Activated naive CD4-positive, alpha-beta T cell treated with anti-CD3 and anti-CD28 coated beads, Interleukin-2, amount 50 U/mL, for 24 hours (primary cell): ENCODE measurements around the gene ZBTB6.
A peak's percentile ranks its signal among the peaks of the same experiment; 100 is the strongest.

Source experiments
- H3K27ac Mint-ChIP-seq: one replicate; pipeline ENCODE4 v1.8.0; 2021; ENCODE audit warnings: mild to moderate bottlenecking, mixed read lengths
- H3K27me3 Mint-ChIP-seq: one replicate; pipeline ENCODE4 v1.8.0; 2021; ENCODE audit warnings: mixed read lengths
- H3K36me3 Mint-ChIP-seq: one replicate; pipeline ENCODE4 v1.8.0; 2021; ENCODE audit warnings: mixed read lengths
- H3K4me1 Mint-ChIP-seq: one replicate; pipeline ENCODE4 v1.8.0; 2021; ENCODE audit warnings: mixed read lengths
- H3K4me3 Mint-ChIP-seq: one replicate; pipeline ENCODE4 v1.8.0; 2021; ENCODE audit warnings: mild to moderate bottlenecking, mixed read lengths
- H3K9me3 Mint-ChIP-seq: one replicate; pipeline ENCODE4 v1.8.0; 2021; ENCODE audit warnings: mixed read lengths

ZBTB6 gene, protein sequence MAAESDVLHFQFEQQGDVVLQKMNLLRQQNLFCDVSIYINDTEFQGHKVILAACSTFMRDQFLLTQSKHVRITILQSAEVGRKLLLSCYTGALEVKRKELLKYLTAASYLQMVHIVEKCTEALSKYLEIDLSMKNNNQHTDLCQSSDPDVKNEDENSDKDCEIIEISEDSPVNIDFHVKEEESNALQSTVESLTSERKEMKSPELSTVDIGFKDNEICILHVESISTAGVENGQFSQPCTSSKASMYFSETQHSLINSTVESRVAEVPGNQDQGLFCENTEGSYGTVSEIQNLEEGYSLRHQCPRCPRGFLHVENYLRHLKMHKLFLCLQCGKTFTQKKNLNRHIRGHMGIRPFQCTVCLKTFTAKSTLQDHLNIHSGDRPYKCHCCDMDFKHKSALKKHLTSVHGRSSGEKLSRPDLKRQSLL

DNA sequence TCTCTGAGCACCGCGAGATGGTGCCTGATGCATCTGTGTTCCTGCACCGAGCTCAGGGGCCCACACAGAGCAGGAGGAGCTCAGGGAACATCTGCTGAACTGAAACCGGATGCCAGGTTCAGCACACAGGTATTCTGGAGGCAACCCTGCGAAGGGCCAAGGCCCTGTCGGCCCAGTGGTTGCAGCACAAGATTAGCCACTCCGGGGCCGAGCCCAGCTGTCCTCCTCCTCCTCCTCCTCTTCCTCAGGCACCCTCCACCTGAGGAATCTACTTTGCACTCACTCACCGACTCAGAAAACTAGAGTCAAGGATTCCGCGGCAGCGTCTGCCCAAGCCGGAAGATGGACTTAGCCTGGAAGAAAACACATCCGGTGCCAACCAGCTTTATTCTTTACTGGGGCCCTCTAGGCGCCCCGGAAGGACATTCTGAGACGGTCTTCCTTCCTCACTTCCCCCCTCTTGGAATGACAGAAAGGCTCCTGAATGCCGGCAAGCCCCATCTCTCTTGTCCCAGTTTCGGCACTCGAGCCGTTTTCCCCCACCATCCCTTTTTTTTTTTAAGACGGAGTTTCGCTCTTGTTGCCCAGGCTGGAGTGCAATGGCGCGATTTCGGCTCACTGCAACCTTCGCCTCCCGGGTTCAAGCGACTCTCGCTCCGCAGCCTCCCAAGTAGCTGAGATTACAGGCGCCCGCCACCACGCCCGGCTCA lies at the start of gene ZBTB6:
ZBTB6 (minus strand) TSS at position 360 of the 710 bp plus-strand sequence. CDS start 1,251 bp downstream, outside the sequence.
- Mint-ChIP-seq H3K9me3 (no peaks in the 10 kb centered on the region), H3K4me1 (peaks cover 42% of the 10 kb centered on the region), H3K27me3 (no peaks in the 10 kb centered on the region), H3K27ac (peak within 1 kb of the TSS; percentile 98), H3K4me3 (peak within 1 kb of the TSS; percentile 98), H3K36me3 (peaks cover 15% of the 10 kb centered on the region)

- no peaks in the 10 kb centered on the region for H3K9me3 Mint-ChIP-seq
- no peak overlapping the region for H3K4me3 Mint-ChIP-seq
- no peaks in the 10 kb centered on the region for H3K27me3 Mint-ChIP-seq
- no peaks in the 10 kb centered on the region for H3K4me1 Mint-ChIP-seq
- no peak overlapping the region for H3K27ac Mint-ChIP-seq
- peaks cover 34% of the 10 kb centered on the region for H3K36me3 Mint-ChIP-seq
Observed at GRCh38 chr9:122961139-122961538, 48.0 kb upstream of the ZBTB6 start.

- peaks cover 23% of the 10 kb centered on the region for H3K36me3 Mint-ChIP-seq
- H3K4me3 Mint-ChIP-seq = no peak overlapping the region
- H3K4me1 Mint-ChIP-seq = peaks cover 24% of the 10 kb centered on the region
- H3K9me3 Mint-ChIP-seq = no peaks in the 10 kb centered on the region
- no peak overlapping the region for H3K27ac Mint-ChIP-seq
- no peaks in the 10 kb centered on the region for H3K27me3 Mint-ChIP-seq
Observed at GRCh38 chr9:122955961-122956360, 42.8 kb upstream of the ZBTB6 start.

GRCh38 chr9:122954253-122954691 lies 41.1 kb upstream of the ZBTB6 start:
- peaks cover 40% of the 10 kb centered on the region for H3K4me1 Mint-ChIP-seq

GRCh38 chr9:122951056-122951455 lies 37.9 kb upstream of the ZBTB6 start:
- Mint-ChIP-seq H3K27me3 (no peaks in the 10 kb centered on the region), H3K27ac (no peak overlapping the region), H3K4me1 (peaks cover 63% of the 10 kb centered on the region), H3K36me3 (peaks cover 19% of the 10 kb centered on the region), H3K4me3 (no peak overlapping the region), H3K9me3 (no peaks in the 10 kb centered on the region)

More at GRCh38 chr9:122954253-122954691, 41.1 kb upstream of the ZBTB6 start:
- H3K27me3 Mint-ChIP-seq = no peaks in the 10 kb centered on the region
- H3K27ac Mint-ChIP-seq = no peak overlapping the region
- H3K9me3 Mint-ChIP-seq = no peaks in the 10 kb centered on the region
- no peak overlapping the region for H3K4me3 Mint-ChIP-seq
- peaks cover 18% of the 10 kb centered on the region for H3K36me3 Mint-ChIP-seq

DNA sequence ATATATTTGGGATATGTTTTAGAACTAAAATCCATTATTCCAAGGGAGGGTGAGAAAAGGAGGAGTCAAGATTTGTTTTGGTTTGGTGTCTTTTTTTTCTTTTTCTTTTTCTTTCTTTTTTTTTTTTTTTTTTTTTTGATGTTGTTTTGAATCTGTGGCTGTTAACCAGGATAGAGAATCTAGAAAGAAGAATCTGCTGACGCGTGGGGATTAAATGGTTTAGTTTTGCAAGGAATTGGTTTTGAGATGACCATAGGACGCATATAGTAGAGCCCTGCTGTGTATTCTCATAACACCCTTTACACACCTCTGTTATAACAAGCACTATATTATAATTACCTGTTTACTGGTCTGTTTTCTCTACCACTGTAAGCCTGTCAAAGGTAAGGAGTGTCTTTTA lies 37.1 kb upstream of the ZBTB6 start:
- no peak overlapping the region for H3K4me3 Mint-ChIP-seq
- peaks cover 19% of the 10 kb centered on the region for H3K36me3 Mint-ChIP-seq
- H3K4me1 Mint-ChIP-seq = peaks cover 65% of the 10 kb centered on the region
- H3K9me3 Mint-ChIP-seq = no peaks in the 10 kb centered on the region
- H3K27ac Mint-ChIP-seq = no peak overlapping the region
- no peaks in the 10 kb centered on the region for H3K27me3 Mint-ChIP-seq

DNA sequence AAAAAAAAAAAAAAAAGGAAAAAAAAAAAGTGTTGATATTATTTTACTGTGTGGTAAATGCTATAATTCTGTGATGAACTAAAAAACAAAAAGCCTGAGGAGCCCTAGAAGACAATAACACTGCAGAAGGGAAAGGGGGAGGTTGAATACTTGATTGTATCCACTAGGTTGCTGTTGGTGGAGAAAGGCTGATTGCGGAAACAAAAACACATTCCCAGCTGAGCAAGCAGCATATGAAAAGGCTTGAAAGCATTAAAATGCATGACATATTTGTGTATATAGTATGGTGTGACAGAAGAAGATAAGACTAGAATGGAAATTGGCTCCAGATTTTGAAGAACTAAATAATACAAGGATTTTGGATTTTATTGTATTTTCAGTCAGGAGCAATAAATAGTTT lies 36.6 kb upstream of the ZBTB6 start:
- H3K27ac Mint-ChIP-seq = no peak overlapping the region
- H3K4me1 Mint-ChIP-seq = peaks cover 62% of the 10 kb centered on the region
- H3K27me3 Mint-ChIP-seq = no peaks in the 10 kb centered on the region
- no peak overlapping the region for H3K4me3 Mint-ChIP-seq
- H3K36me3 Mint-ChIP-seq = peaks cover 19% of the 10 kb centered on the region
- no peaks in the 10 kb centered on the region for H3K9me3 Mint-ChIP-seq

DNA sequence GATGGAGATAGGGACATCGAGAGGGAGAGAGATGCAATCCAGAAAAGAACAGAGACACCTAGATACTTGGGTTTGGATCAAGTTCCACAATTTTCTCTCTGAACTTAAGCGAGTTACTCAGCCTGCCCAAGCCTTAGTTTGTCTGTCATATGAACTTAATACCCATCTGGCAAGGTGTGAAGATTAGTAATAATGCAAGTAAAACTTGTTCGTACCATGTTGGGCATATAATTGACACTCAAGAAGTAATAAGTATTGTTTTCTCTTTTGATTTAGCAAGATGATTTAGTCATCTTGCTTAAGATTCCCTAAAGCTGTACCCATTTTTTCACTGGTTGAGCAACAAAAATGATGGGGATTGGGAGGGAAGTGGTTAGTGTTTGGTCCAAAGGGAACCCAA lies 35.2 kb upstream of the ZBTB6 start:
- peak overlapping the region; percentile 19 for H3K4me3 Mint-ChIP-seq
- peaks cover 57% of the 10 kb centered on the region for H3K4me1 Mint-ChIP-seq
- peaks cover 17% of the 10 kb centered on the region for H3K36me3 Mint-ChIP-seq
- H3K9me3 Mint-ChIP-seq = no peaks in the 10 kb centered on the region
- H3K27ac Mint-ChIP-seq = peak overlapping the region; percentile 63
- no peaks in the 10 kb centered on the region for H3K27me3 Mint-ChIP-seq

- Mint-ChIP-seq H3K4me3 (no peak overlapping the region), H3K27me3 (no peaks in the 10 kb centered on the region), H3K27ac (no peak overlapping the region), H3K4me1 (peaks cover 61% of the 10 kb centered on the region), H3K36me3 (peaks cover 15% of the 10 kb centered on the region), H3K9me3 (no peaks in the 10 kb centered on the region)
Observed at GRCh38 chr9:122946461-122947005, 33.4 kb upstream of the ZBTB6 start.

DNA sequence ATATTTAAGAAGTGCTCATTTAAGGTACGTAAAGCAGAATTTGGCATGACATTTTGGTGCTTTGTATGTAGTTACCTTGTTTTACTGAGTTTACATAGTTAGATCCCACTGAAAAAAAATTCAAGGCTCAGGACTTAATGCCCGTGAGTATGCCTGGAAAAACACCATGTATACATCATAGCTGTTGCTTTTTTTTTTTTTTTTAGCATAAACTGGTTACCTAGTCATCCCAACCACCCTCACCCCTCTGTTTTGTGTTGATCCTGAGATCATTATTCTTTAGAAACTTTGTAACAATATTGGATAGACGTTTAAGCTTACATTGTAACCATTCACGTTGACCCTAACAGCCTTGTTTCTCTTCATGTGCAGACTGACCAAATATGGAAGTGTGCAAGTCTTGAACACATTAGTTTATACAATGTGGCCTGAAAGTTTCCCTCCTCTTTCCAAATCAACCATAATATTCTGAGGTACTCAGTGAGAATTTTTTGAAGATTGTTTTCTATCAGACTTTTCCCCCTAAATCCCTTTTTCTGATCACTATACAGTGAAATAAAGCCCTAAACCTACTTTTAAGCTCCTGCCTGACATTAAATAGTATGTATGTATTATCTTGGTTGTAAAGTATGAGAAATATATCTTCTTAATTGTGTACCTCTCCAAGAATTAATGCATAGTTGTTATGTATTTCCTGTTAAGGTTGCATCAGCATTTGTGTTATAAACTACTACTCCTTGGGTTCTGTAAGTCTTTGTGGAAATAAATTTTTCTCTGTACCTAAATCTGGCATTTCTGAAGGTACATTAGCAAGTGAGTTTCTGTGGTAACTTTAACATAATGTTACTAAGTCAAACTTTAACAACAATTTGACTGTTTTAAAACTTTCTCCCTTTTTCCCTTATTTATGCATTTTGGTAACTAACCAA lies 32.1 kb upstream of the ZBTB6 start:
- Mint-ChIP-seq H3K4me1 (peaks cover 62% of the 10 kb centered on the region), H3K4me3 (no peak overlapping the region), H3K9me3 (no peaks in the 10 kb centered on the region), H3K27me3 (no peaks in the 10 kb centered on the region), H3K36me3 (peaks cover 11% of the 10 kb centered on the region), H3K27ac (no peak overlapping the region)

- peak overlapping the region; percentile 90 for H3K27ac Mint-ChIP-seq
- H3K4me3 Mint-ChIP-seq = peak overlapping the region; percentile 95
- H3K4me1 Mint-ChIP-seq = peaks cover 37% of the 10 kb centered on the region
Observed at GRCh38 chr9:122941582-122942234, 28.6 kb upstream of the ZBTB6 start.

GRCh38 chr9:122940749-122941581 lies 27.8 kb upstream of the ZBTB6 start, which contains the start of gene RABGAP1:
Gene RABGAP1, plus strand, starts transcription at chr9:122941020. Its CDS starts 16,040 bp downstream, at chr9:122957060.
- H3K4me1 Mint-ChIP-seq = peaks cover 38% of the 10 kb centered on the region
- H3K27me3 Mint-ChIP-seq = no peaks in the 10 kb centered on the region
- peak within 1 kb of the TSS; percentile 95 for H3K4me3 Mint-ChIP-seq
- H3K27ac Mint-ChIP-seq = peak within 1 kb of the TSS; percentile 90
- H3K36me3 Mint-ChIP-seq = peaks cover 5% of the 10 kb centered on the region
- H3K9me3 Mint-ChIP-seq = no peaks in the 10 kb centered on the region

More at GRCh38 chr9:122941582-122942234, 28.6 kb upstream of the ZBTB6 start:
- peaks cover 5% of the 10 kb centered on the region for H3K36me3 Mint-ChIP-seq
- no peaks in the 10 kb centered on the region for H3K9me3 Mint-ChIP-seq
- H3K27me3 Mint-ChIP-seq = no peaks in the 10 kb centered on the region

DNA sequence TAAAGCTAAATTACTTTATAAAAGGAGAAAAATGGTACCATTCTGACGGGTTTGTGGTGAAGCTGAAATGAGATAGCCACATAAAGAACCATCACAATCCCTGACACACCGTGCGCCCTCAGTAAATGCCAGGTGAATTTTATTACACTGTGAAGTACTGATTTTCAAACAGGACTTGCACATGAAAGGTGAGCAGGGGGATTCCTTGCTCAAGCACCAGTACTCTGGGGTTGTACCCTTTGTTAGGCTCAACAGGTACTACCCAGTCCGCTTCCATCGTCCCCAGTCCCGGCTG lies 27.3 kb upstream of the ZBTB6 start:
- no peaks in the 10 kb centered on the region for H3K27me3 Mint-ChIP-seq
- peaks cover 5% of the 10 kb centered on the region for H3K36me3 Mint-ChIP-seq
- peak overlapping the region; percentile 95 for H3K4me3 Mint-ChIP-seq
- H3K4me1 Mint-ChIP-seq = peaks cover 36% of the 10 kb centered on the region
- H3K27ac Mint-ChIP-seq = peak overlapping the region; percentile 44
- H3K9me3 Mint-ChIP-seq = no peaks in the 10 kb centered on the region

GRCh38 chr9:122939601-122940000 lies 26.5 kb upstream of the ZBTB6 start:
- Mint-ChIP-seq H3K27me3 (no peaks in the 10 kb centered on the region), H3K27ac (no peak overlapping the region), H3K4me3 (peak overlapping the region; percentile 39), H3K9me3 (no peaks in the 10 kb centered on the region), H3K4me1 (peaks cover 38% of the 10 kb centered on the region), H3K36me3 (peaks cover 5% of the 10 kb centered on the region)
